H7 (cell line): Measurements from ENCODE around the gene BCL6B. TPM values are rescaled to one million over a fixed set of nuclear protein-coding genes. Genes with fewer than 3 reads are reported as not detected.
"Not testable (repeated sequence)": the region's sequence is repeated elsewhere in the genome, so short reads cannot be mapped to it uniquely, and the experiment has no call there.

ENCODE experiments used
- DNase-seq: peaks from one replicate; pipeline ENCODE4 v3.0.0; 2012
- H3K27me3 ChIP-seq: 2 replicates; pipeline ENCODE4 v1.6.0; 2011; ENCODE audit warnings: mild to moderate bottlenecking, low read length; ENCODE audit not compliant: control insufficient read depth, insufficient read depth
- H3K36me3 ChIP-seq: replicated peaks from 2 replicates; pipeline ENCODE4 v1.5.1; 2011; ENCODE audit warnings: low read length; ENCODE audit not compliant: control insufficient read depth, insufficient read depth
- H3K4me3 ChIP-seq: 2 replicates; pipeline ENCODE4 v1.5.1; 2011; ENCODE audit warnings: low read depth, mild to moderate bottlenecking, control low read depth, low read length, moderate library complexity; ENCODE audit not compliant: insufficient read depth
- total RNA-seq: library from RNA; depleted of rRNA; stranded (reverse); fragments of >200 nt; shearing (Covaris generic); gene quantifications from 2 replicates; pipeline ENCODE4 v1.2.3, GENCODE V29; 2014

BCL6B gene
- total RNA-seq, 1 experiment from 2014 or later = 4.9 TPM

- Histone ChIP-seq H3K27me3 (peaks cover 45% of the 10 kb centered on the region), H3K4me3 (peak overlapping the region; percentile 27)
- H3K36me3 ChIP-seq, DNase-seq: not testable (repeated sequence)
Observed at GRCh38 chr17:7046725-7047397, 24.0 kb downstream of the BCL6B start.

DNA sequence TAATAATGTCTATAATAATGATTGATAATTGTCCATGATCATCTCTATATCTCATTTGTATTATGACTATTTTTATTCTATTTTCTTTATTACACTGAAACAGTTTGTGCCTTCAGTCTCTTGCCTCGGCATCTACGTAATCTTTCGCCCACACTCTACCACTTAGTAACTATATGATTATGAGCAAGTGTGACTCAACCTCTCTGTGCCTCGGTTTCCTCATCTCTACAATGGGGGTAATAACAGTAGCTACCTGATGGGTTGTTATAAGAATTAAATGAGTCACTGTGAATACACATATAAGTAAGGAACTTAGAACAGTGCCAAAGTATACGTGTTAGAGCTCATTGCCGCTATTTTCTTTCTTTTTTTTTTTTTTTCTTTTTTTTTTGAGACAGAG, 24.7 kb downstream of the BCL6B start:
- Histone ChIP-seq H3K4me3 (no peak overlapping the region), H3K36me3 (no peaks in the 10 kb centered on the region), H3K27me3 (peaks cover 38% of the 10 kb centered on the region)
- DNase-seq = no peak

DNA sequence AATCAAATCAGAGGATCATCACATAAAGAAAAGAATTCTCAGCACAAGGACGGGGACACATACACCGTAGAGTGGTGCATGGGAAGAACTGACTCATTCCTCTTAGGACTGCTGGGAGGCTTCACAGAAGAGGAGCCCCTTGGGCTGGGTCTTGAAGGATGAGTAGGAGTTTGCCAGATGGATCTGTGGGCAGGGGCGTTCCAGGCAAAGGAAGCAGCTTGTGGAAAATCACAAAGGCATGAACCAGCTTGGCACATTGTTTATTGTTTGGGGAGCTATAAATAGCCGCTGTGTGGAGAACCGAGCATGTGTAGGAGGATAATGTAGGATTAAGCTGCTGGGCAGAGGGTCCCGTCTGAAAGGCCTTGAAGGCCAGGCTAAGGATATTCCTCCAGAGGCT, 26.1 kb downstream of the BCL6B start:
- no peak for DNase-seq
- peaks cover 24% of the 10 kb centered on the region for H3K27me3 ChIP-seq
- no peak overlapping the region for H3K4me3 ChIP-seq
- H3K36me3 ChIP-seq = no peaks in the 10 kb centered on the region

DNA sequence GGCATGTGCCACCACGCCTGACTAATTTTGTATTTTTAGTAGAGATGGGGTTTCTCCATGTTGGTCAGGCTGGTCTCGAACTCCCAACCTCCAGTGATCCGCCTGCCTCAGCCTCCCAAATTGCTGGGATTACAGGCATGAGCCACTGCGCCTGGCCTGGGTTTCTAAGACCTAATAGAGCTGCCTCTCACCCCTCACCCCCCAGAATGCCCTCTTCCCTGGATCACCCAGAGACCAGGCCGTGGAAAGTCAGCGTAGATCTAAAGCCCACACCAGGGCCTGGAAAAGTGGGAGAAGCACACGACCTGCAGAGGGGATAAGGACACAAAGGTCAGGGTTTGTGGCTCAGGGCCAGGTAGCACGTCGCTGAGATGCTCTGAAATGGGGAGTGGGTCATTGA, 27.7 kb downstream of the BCL6B start:
- not testable (repeated sequence) for DNase-seq, H3K36me3 ChIP-seq

DNA sequence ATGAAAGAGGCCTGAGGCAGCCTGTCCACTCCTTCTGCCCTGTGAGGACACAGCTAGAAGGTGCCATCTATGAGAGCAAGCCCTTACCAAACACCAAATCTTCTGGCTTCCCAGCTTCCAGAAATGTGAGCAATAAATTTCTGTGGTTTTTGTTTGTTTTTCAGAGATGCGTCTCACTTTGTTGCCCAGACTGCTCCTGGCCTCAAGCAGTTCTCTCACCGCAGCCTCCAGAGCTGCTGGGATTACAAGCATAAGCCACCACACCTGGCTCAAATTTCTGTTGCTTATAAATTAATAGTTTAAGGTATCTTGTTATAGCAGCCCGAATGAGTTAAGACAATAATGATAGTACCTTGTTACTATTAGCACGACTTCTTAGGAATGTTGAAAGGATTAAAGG, 33.5 kb downstream of the BCL6B start:
- Histone ChIP-seq H3K4me3 (no peak overlapping the region), H3K27me3 (no peaks in the 10 kb centered on the region), H3K36me3 (no peaks in the 10 kb centered on the region)
- DNase-seq = no peak

More for the DNA sequence above, 27.7 kb downstream of the BCL6B start:
- not testable (repeated sequence) for H3K4me3 ChIP-seq
- H3K27me3 ChIP-seq = peaks cover 10% of the 10 kb centered on the region

- no peak for DNase-seq
- H3K4me3 ChIP-seq = no peak overlapping the region
- no peaks in the 10 kb centered on the region for H3K27me3 ChIP-seq
- H3K36me3 ChIP-seq = no peaks in the 10 kb centered on the region
Observed at GRCh38 chr17:7058831-7059447, 36.1 kb downstream of the BCL6B start.

GRCh38 chr17:7060165-7060891, 37.5 kb downstream of the BCL6B start:
- no peak overlapping the region for H3K4me3 ChIP-seq
- no peak for DNase-seq
- H3K27me3 ChIP-seq = no peaks in the 10 kb centered on the region
- no peaks in the 10 kb centered on the region for H3K36me3 ChIP-seq

DNA sequence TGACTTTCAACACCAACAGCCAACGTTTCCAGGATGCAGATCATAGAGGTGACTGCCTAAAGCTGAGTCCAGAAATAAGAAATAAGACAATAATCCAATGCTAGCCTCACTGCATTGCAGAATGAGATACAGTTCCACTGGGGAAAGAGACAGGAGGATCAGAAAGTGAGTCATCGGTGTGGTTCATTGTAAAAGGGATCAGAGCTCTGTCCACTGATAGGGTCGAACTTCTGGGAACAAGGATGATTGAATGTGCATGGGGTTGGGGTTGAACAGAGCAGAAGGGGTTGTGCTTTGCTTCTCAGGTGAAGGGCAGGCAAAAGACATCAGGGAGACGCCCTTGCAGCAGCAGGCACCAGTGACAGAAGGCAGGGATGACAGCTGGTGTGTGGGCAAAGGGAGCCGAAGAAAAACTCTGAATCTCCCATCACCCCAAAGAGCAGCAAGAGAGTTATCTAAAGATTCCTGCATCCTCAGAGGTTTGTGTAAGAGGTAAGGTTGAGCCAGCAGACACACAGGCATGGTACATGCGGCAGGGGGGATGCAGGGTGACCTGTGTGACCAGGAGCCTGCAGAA, 40.8 kb downstream of the BCL6B start:
- Histone ChIP-seq H3K27me3 (no peaks in the 10 kb centered on the region; the same call in 1 of the 2 replicates), H3K36me3 (no peaks in the 10 kb centered on the region), H3K4me3 (no peak overlapping the region)
- no peak for DNase-seq

- H3K36me3 ChIP-seq = no peaks in the 10 kb centered on the region
- H3K27me3 ChIP-seq = no peaks in the 10 kb centered on the region; the same call in 1 of the 2 replicates
- no peak for DNase-seq
- H3K4me3 ChIP-seq = no peak overlapping the region
Observed at GRCh38 chr17:7064261-7064660, 41.4 kb downstream of the BCL6B start.

DNA sequence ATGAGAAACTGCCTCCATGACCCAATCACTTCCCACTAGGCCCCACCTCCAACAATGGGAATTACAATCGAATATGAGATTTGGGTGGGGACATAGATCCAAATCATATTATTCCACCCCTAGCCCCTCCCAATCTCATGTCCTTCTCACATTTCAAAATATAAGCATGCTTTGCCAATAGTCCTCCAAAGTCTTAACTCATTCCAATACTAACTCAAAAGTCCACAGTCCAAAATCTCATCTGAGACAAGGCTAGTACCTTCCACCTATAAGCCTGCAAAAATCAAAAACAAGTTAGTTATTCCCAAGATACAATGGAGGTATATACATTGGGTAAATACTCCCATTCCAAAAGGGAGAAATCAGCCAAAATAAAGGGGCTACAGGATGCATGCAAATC, 44.3 kb downstream of the BCL6B start:
- Histone ChIP-seq H3K36me3 (no peaks in the 10 kb centered on the region), H3K4me3 (no peak overlapping the region), H3K27me3 (no peaks in the 10 kb centered on the region; the same call in 1 of the 2 replicates)
- no peak for DNase-seq

DNA sequence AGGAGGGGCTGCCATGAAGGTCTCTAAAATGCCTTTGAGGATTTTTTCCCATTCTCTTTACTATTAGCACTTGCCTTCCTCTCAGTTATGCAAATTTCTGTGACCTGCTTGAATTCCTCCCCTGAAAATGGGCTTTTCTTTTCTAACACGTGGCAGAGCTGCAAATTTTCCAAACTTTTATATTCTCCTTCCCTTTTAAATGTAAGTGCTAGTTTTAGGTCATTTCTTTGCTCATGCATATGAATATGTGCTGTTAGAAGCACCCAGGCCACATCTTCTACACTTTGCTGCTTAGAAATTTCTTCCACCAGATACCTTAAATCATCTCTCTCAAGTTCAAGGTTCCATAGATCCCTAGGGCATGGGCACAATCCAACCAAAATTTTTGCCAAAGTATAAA, 45.4 kb downstream of the BCL6B start:
- H3K27me3 ChIP-seq = no peaks in the 10 kb centered on the region; the same call in 1 of the 2 replicates
- H3K4me3 ChIP-seq = no peak overlapping the region
- no peak for DNase-seq
- no peaks in the 10 kb centered on the region for H3K36me3 ChIP-seq

- no peak overlapping the region for H3K4me3 ChIP-seq
- DNase-seq = no peak
Observed at GRCh38 chr17:7070712-7071111, 47.9 kb downstream of the BCL6B start.

DNA sequence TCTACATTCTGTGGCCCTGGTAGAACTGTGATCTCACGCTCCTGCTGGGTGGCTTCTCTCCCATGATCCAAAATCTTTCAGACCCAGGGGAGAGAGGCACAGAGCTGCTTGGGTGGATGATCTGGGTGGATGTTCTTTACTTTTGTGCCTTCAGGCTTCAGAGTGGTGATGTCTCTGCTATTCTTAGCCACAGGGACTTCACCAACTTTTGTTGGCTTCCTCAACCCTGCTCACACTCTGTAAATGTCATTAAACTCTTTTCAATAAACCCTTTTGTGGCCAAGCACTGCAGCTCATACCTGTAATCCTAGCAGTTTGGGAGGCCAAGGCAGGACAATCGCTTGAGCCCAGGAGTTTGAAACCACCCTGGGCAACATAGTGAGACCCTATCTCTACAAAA, 49.6 kb downstream of the BCL6B start:
- Histone ChIP-seq H3K4me3 (no peak overlapping the region), H3K27me3 (no peaks in the 10 kb centered on the region; the same call in 1 of the 2 replicates), H3K36me3 (no peaks in the 10 kb centered on the region)
- DNase-seq = peak; percentile 23

More at GRCh38 chr17:7070712-7071111, 47.9 kb downstream of the BCL6B start:
- H3K27me3 ChIP-seq = no peaks in the 10 kb centered on the region; the same call in 1 of the 2 replicates
- H3K36me3 ChIP-seq = no peaks in the 10 kb centered on the region

DNA sequence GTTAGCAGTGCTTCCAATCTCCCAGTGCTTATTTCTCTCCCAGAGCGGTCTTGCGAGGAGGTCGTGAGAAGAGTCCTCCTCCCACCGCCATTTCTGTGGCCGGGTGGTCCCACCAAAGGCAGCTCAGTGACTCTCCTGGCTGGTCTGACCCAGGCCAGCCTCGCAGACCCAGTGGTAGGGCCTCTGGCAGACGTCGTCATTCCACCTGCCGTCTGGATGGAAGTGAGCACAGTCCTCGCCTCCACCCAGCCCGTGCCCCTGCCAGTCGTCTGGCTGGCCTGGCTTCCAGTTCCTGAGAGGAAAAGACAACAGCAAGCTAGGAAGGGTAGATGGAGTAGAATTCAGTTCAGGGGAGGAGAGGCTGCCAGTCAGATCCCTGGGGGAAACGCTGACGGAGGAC, 52.1 kb downstream of the BCL6B start:
- Histone ChIP-seq H3K4me3 (no peak overlapping the region), H3K27me3 (no peaks in the 10 kb centered on the region; the same call in 1 of the 2 replicates), H3K36me3 (no peaks in the 10 kb centered on the region)
- DNase-seq = peak; percentile 19
